HCT116 (cell line): Measurements from ENCODE around the gene SLC1A1. TPM values are rescaled to one million over a fixed set of nuclear protein-coding genes. Genes with fewer than 3 reads are reported as not detected.

Experiments
- ATAC-seq: fragments of 200-7000 bp; cut with Tn5 transposase; 2 replicates; pipeline ENCODE4 v1.9.1; 2020; ENCODE audit warnings: mild to moderate bottlenecking, moderate library complexity
- BruUV-seq: library from RNA; stranded (reverse); fragments of 400-500 nt; replicated peaks from 2 replicates; lab custom pipeline; 2021; lab: Mats Ljungman, UMichigan
- CTCF ChIA-PET: fragments of 300-600 bp; sonication (Branson Sonifier 250); formaldehyde crosslinking; loops from one replicate; lab custom pipeline; 2021; ENCODE audit warnings: antibody characterized with exemption; lab: Charles Lee
- POLR2A ChIA-PET: fragments of 300-600, 350-600 bp; sonication (Branson Sonifier 250); formaldehyde crosslinking; loops from one replicate; lab custom pipeline; 2021; ENCODE audit warnings: antibody characterized with exemption; lab: Charles Lee
- RAD21 ChIA-PET, 2 experiments: fragments of 300-600 bp; sonication (Branson Sonifier 250); formaldehyde crosslinking; loops; one replicate each; lab custom pipeline; 2023; ENCODE audit warnings: low total read pairs in 2 of 2; ENCODE audit not compliant: uncharacterized antibody in 2 of 2, unreplicated experiment in 2 of 2, low non-redundant PET in 1 of 2; lab: Charles Lee
- DNase-seq: peaks from one replicate; pipeline ENCODE4 v3.0.0-alpha.2; 2010; ENCODE audit warnings: low read depth, low spot score
- H2AFZ ChIP-seq: fragments of 200-600 bp; shearing (Covaris generic), sonication (generic); 2 replicates; pipeline ENCODE4 v1.6.1; 2017; ENCODE audit warnings: low read depth, mixed run types, mixed read lengths, antibody characterized with exemption, low read length; ENCODE audit not compliant: poor library complexity, severe bottlenecking
- H3K27ac ChIP-seq: 2 replicates; pipeline ENCODE4 v1.5.1; 2012; ENCODE audit warnings: low read depth, low read length
- H3K27me3 ChIP-seq: fragments of 200-600 bp; sonication (generic); 2 replicates; pipeline ENCODE4 v1.6.1; 2016; ENCODE audit warnings: mixed run types, low read length, mixed read lengths; ENCODE audit not compliant: insufficient read depth
- H3K36me3 ChIP-seq, 2 experiments: fragments of 200-500 bp in 1 of 2; fragments of 200-600 bp in 1 of 2; sonication (Bioruptor generic) in 1 of 2; sonication (generic) in 1 of 2; 2 replicates each; pipeline versions ENCODE4 v1.5.1 to v1.6.1; 2014 to 2016; ENCODE audit warnings: low read length in 2 of 2, inconsistent platforms in 1 of 2, mixed read lengths in 1 of 2, mixed run types in 1 of 2; ENCODE audit not compliant: insufficient read depth in 2 of 2, control insufficient read depth in 1 of 2
- H3K4me1 ChIP-seq, 2 experiments: fragments of 200-600 bp in 1 of 2; sonication (generic) in 1 of 2; 2 replicates each; pipeline versions ENCODE4 v1.5.1 to v1.6.1; 2012 to 2017; ENCODE audit warnings: low read length in 2 of 2, inconsistent platforms in 1 of 2, mild to moderate bottlenecking in 1 of 2, mixed read lengths in 1 of 2, mixed run types in 1 of 2, moderate library complexity in 1 of 2; ENCODE audit not compliant: insufficient read depth in 2 of 2, control insufficient read depth in 1 of 2
- H3K4me2 ChIP-seq: fragments of 200-600 bp; sonication (generic); 2 replicates; pipeline ENCODE4 v1.6.1; 2017; ENCODE audit warnings: mixed run types, low read length, mixed read lengths
- H3K4me3 ChIP-seq, 2 experiments: fragments of 200-600 bp in 1 of 2; sonication (generic) in 1 of 2; replicated peaks in 1 of 2; 2 replicates each; pipeline ENCODE4 v1.5.1; 2011 to 2016; ENCODE audit warnings: low read length in 2 of 2, control low read depth in 1 of 2, low read depth in 1 of 2, mild to moderate bottlenecking in 1 of 2, mixed read lengths in 1 of 2, mixed run types in 1 of 2
- H3K79me2 ChIP-seq: fragments of 200-600 bp; sonication (generic); 2 replicates; pipeline ENCODE4 v1.6.1; 2017; ENCODE audit warnings: mild to moderate bottlenecking, mixed run types, low read length, moderate library complexity, mixed read lengths; ENCODE audit not compliant: insufficient read depth
- H3K9ac ChIP-seq: fragments of 200-600 bp; sonication (generic); 2 replicates; pipeline ENCODE4 v1.6.1; 2016; ENCODE audit warnings: low read length, mixed read lengths
- H3K9me2 ChIP-seq: fragments of 200-600 bp; sonication (generic), shearing (Covaris generic); 2 replicates; pipeline ENCODE4 v1.6.1; 2017; ENCODE audit warnings: mixed run types, mild to moderate bottlenecking, moderate library complexity; ENCODE audit not compliant: insufficient read depth
- H3K9me3 ChIP-seq, 2 experiments: fragments of 200-500 bp in 1 of 2; fragments of 200-600 bp in 1 of 2; sonication (Bioruptor generic) in 1 of 2; sonication (generic) in 1 of 2; 2 replicates each; pipeline ENCODE4 v1.6.1; 2014 to 2017; ENCODE audit warnings: low read length in 2 of 2, mixed read lengths in 2 of 2, inconsistent platforms in 1 of 2, low read depth in 1 of 2, mild to moderate bottlenecking in 1 of 2, mixed run types in 1 of 2, moderate library complexity in 1 of 2; ENCODE audit not compliant: control insufficient read depth in 1 of 2, insufficient read depth in 1 of 2
- H4K20me1 ChIP-seq: fragments of 200-600 bp; sonication (generic), shearing (Covaris generic); 2 replicates; pipeline ENCODE4 v1.6.1; 2017; ENCODE audit warnings: mixed run types, mild to moderate bottlenecking, moderate library complexity; ENCODE audit not compliant: insufficient read depth
- EGR1 ChIP-seq: IDR thresholded peaks from 2 replicates; pipeline ENCODE4 v1.6.1; 2012; ENCODE audit warnings: low read depth
- ELF1 ChIP-seq: IDR thresholded peaks from 2 replicates; pipeline ENCODE4 v1.6.1; 2012; ENCODE audit warnings: low read depth, borderline replicate concordance
- JUND ChIP-seq: IDR thresholded peaks from 2 replicates; pipeline ENCODE4 v1.6.1; 2012
- POLR2AphosphoS5 ChIP-seq: IDR thresholded peaks from 2 replicates; pipeline ENCODE4 v1.6.1; 2011; ENCODE audit warnings: mild to moderate bottlenecking, low read depth, low read length, moderate library complexity
- RAD21 ChIP-seq: IDR thresholded peaks from 2 replicates; pipeline ENCODE4 v1.6.1; 2012; ENCODE audit warnings: low read depth, mild to moderate bottlenecking
- SRF ChIP-seq: IDR thresholded peaks from 2 replicates; pipeline ENCODE4 v1.6.1; 2012; ENCODE audit warnings: low read depth
- TCF7L2 ChIP-seq: IDR thresholded peaks from 2 replicates; pipeline ENCODE4 v1.7.0; 2011; ENCODE audit warnings: borderline replicate concordance, inconsistent platforms; ENCODE audit not compliant: insufficient read depth, insufficient read length; ENCODE audit errors: extremely low read depth
- ZFX ChIP-seq: fragments of 450-650 bp; IDR thresholded peaks from 2 replicates; pipeline ENCODE4 v1.6.1; 2017
- ZNF274 ChIP-seq: fragments of 200-500 bp; sonication (Bioruptor generic); IDR thresholded peaks from 2 replicates; pipeline ENCODE4 v1.6.1; 2014; ENCODE audit warnings: mild to moderate bottlenecking, low read depth, low read length, inconsistent platforms
- intact Hi-C: fragments of 100-400 bp; cut with micrococcal nuclease; formaldehyde crosslinking; loops from 2 replicates; pipeline ENCODE4 v1.10.0; 2022
- total RNA-seq: library from RNA; stranded (reverse); gene quantifications from one replicate; pipeline ENCODE4 v1.2.1, GENCODE V29; 2021; ENCODE audit not compliant: unreplicated experiment
- TF ChIP-seq, protein P1 (sequence below): IDR thresholded peaks from 2 replicates; pipeline ENCODE4 v1.6.1; 2012
- TF ChIP-seq, protein P2 (sequence below): IDR thresholded peaks from 2 replicates; pipeline ENCODE4 v1.6.1; 2012; ENCODE audit warnings: low read depth
- TF ChIP-seq, protein P3 (sequence below), 3 experiments: fragments of 200-600 bp in 1 of 3; sonication (generic) in 1 of 3; IDR thresholded peaks in 2 of 3; conservative IDR thresholded peaks in 1 of 3; 2 replicates each; pipeline ENCODE4 v1.5.1; 2012 to 2017; ENCODE audit warnings: low read depth in 2 of 3, low read length in 2 of 3, antibody characterized with exemption in 1 of 3, borderline replicate concordance in 1 of 3, control low read depth in 1 of 3, mild to moderate bottlenecking in 1 of 3, mixed read lengths in 1 of 3, mixed run types in 1 of 3, moderate library complexity in 1 of 3; ENCODE audit not compliant: insufficient read depth in 1 of 3

Gene SLC1A1
- total RNA-seq, 1 experiment from 2014 or later = 6.8 TPM

DNA sequence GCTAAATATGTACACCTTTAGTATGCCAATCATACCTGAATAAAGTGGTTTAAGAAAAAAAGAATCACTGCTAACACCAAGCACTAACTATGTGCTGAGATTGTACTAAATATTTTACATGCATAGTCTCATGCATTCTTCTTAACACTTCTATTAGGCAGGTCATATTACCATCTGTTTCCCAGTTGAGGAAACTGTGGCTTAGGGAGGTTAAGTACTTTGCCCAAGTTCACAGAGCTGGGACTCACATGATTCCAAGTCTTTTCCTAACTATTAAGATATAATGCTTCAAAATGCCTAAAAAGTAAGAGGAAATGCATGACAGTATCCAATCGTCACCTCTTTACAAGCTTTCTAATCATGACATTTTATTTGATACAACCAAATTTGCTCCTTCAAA lies 102.6 kb downstream of the SLC1A1 start:
- H3K4me1 ChIP-seq = no peaks in the 10 kb centered on the region
- RAD21 ChIA-PET = no interaction called here
- H3K27ac ChIP-seq = no peak overlapping the region
- DNase-seq = no peak
- POLR2A ChIA-PET = no interaction called here
- no peaks in the 10 kb centered on the region for H3K9me3 ChIP-seq
- ATAC-seq = no peak
- no peak overlapping the region for H2AFZ ChIP-seq
- no peak overlapping the region for H3K9ac ChIP-seq
- TF ChIP-seq JUND (no peak), SRF (no peak), ZFX (no peak), TCF7L2 (no peak), ZNF274 (no peak), EGR1 (no peak), POLR2AphosphoS5 (no peak), RAD21 (no peak), ELF1 (no peak)
- TF ChIP-seq, protein P1, sequence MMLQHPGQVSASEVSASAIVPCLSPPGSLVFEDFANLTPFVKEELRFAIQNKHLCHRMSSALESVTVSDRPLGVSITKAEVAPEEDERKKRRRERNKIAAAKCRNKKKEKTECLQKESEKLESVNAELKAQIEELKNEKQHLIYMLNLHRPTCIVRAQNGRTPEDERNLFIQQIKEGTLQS = no peak
- TF ChIP-seq, protein P2, sequence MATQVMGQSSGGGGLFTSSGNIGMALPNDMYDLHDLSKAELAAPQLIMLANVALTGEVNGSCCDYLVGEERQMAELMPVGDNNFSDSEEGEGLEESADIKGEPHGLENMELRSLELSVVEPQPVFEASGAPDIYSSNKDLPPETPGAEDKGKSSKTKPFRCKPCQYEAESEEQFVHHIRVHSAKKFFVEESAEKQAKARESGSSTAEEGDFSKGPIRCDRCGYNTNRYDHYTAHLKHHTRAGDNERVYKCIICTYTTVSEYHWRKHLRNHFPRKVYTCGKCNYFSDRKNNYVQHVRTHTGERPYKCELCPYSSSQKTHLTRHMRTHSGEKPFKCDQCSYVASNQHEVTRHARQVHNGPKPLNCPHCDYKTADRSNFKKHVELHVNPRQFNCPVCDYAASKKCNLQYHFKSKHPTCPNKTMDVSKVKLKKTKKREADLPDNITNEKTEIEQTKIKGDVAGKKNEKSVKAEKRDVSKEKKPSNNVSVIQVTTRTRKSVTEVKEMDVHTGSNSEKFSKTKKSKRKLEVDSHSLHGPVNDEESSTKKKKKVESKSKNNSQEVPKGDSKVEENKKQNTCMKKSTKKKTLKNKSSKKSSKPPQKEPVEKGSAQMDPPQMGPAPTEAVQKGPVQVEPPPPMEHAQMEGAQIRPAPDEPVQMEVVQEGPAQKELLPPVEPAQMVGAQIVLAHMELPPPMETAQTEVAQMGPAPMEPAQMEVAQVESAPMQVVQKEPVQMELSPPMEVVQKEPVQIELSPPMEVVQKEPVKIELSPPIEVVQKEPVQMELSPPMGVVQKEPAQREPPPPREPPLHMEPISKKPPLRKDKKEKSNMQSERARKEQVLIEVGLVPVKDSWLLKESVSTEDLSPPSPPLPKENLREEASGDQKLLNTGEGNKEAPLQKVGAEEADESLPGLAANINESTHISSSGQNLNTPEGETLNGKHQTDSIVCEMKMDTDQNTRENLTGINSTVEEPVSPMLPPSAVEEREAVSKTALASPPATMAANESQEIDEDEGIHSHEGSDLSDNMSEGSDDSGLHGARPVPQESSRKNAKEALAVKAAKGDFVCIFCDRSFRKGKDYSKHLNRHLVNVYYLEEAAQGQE = no peak
- TF ChIP-seq, protein P3, sequence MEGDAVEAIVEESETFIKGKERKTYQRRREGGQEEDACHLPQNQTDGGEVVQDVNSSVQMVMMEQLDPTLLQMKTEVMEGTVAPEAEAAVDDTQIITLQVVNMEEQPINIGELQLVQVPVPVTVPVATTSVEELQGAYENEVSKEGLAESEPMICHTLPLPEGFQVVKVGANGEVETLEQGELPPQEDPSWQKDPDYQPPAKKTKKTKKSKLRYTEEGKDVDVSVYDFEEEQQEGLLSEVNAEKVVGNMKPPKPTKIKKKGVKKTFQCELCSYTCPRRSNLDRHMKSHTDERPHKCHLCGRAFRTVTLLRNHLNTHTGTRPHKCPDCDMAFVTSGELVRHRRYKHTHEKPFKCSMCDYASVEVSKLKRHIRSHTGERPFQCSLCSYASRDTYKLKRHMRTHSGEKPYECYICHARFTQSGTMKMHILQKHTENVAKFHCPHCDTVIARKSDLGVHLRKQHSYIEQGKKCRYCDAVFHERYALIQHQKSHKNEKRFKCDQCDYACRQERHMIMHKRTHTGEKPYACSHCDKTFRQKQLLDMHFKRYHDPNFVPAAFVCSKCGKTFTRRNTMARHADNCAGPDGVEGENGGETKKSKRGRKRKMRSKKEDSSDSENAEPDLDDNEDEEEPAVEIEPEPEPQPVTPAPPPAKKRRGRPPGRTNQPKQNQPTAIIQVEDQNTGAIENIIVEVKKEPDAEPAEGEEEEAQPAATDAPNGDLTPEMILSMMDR (IDR thresholded peaks at IDR 0.05 in 2 of 3, conservative IDR thresholded peaks at IDR 0.05 in 1 of 3; ENCODE audit: borderline replicate concordance in 1 of 3, insufficient read depth in 1 of 3, low read depth in 2 of 3, low read length in 2 of 3) = no peak
- intact Hi-C loops = no loop called here
- no peaks in the 10 kb centered on the region for H3K27me3 ChIP-seq
- CTCF ChIA-PET = no interaction called here
- H3K9me2 ChIP-seq = no peaks in the 10 kb centered on the region
- H3K4me3 ChIP-seq = no peak overlapping the region
- no peak overlapping the region for H3K4me2 ChIP-seq
- no peaks in the 10 kb centered on the region for H4K20me1 ChIP-seq
- no TSS peak for BruUV-seq
- H3K79me2 ChIP-seq = no peaks in the 10 kb centered on the region
- H3K36me3 ChIP-seq = no peaks in the 10 kb centered on the region
